ENCODE data around the gene GABRB2.
A peak's percentile ranks its signal among the peaks of the same experiment; 100 is the strongest.

Gene GABRB2

GRCh38 chr5:161387121-161387520 is 159.4 kb downstream of the GABRB2 start:
- DNase-seq (ENCODE audit: low spot score), result no peak

- no peak for DNase-seq (ENCODE audit: low spot score)
Observed at GRCh38 chr5:161385027-161385426, 161.5 kb downstream of the GABRB2 start.

GRCh38 chr5:161382685-161383084 is 163.8 kb downstream of the GABRB2 start:
- no peak for DNase-seq (ENCODE audit: low spot score)

- no peak for DNase-seq (ENCODE audit: low spot score)
Observed at GRCh38 chr5:161380486-161380885, 166.0 kb downstream of the GABRB2 start.

- DNase-seq (ENCODE audit: low spot score), result no peak
Observed at GRCh38 chr5:161378701-161379100, 167.8 kb downstream of the GABRB2 start.

GRCh38 chr5:161376034-161376433 is 170.5 kb downstream of the GABRB2 start:
- DNase-seq (ENCODE audit: low spot score), result no peak

- DNase-seq (ENCODE audit: low spot score), result no peak
Observed at GRCh38 chr5:161373345-161373707, 173.2 kb downstream of the GABRB2 start.

- no peak for DNase-seq (ENCODE audit: low spot score)
Observed at GRCh38 chr5:161372682-161373344, 173.7 kb downstream of the GABRB2 start.

GRCh38 chr5:161369022-161369421 is 177.5 kb downstream of the GABRB2 start:
- no peak for DNase-seq (ENCODE audit: low spot score)

GRCh38 chr5:161358446-161358845 is 188.1 kb downstream of the GABRB2 start:
- DNase-seq (ENCODE audit: low spot score), result no peak

- DNase-seq (ENCODE audit: low spot score), result no peak
Observed at GRCh38 chr5:161344234-161344633, 202.3 kb downstream of the GABRB2 start.

- DNase-seq (ENCODE audit: low spot score), result no peak
Observed at GRCh38 chr5:161342886-161343285, 203.6 kb downstream of the GABRB2 start.

- DNase-seq (ENCODE audit: low spot score), result no peak
Observed at GRCh38 chr5:161340012-161340411, 206.5 kb downstream of the GABRB2 start.

GRCh38 chr5:161333194-161333880 is 213.2 kb downstream of the GABRB2 start:
- DNase-seq (ENCODE audit: low spot score), result no peak

GRCh38 chr5:161332343-161332742 is 214.2 kb downstream of the GABRB2 start:
- DNase-seq (ENCODE audit: low spot score), result no peak

GRCh38 chr5:161314033-161314432 is 232.5 kb downstream of the GABRB2 start:
- DNase-seq (ENCODE audit: low spot score), result peak; percentile 18

GRCh38 chr5:161312882-161313281 is 233.6 kb downstream of the GABRB2 start:
- no peak for DNase-seq (ENCODE audit: low spot score)

GRCh38 chr5:161311965-161312364 is 234.6 kb downstream of the GABRB2 start:
- no peak for DNase-seq (ENCODE audit: low spot score)

GRCh38 chr5:161311146-161311708 is 235.3 kb downstream of the GABRB2 start:
- DNase-seq (ENCODE audit: low spot score), result no peak

- DNase-seq (ENCODE audit: low spot score), result no peak
Observed at GRCh38 chr5:161306351-161306995, 240.1 kb downstream of the GABRB2 start.

GRCh38 chr5:161305601-161306000 is 240.9 kb downstream of the GABRB2 start:
- DNase-seq (ENCODE audit: low spot score), result no peak

- DNase-seq (ENCODE audit: low spot score), result no peak
Observed at GRCh38 chr5:161302559-161302958, 244.0 kb downstream of the GABRB2 start.

GRCh38 chr5:161301586-161301985 is 244.9 kb downstream of the GABRB2 start:
- DNase-seq (ENCODE audit: low spot score), result no peak

Measured in LoVo (cell line).